Prostate gland (tissue), 2 donors: ENCODE measurements around the gene MCC.

Source experiments
- CTCF ChIP-seq, 4 experiments: fragments of 200-600 bp in 2 of 4; fragments of 450-650 bp in 2 of 4; sonication (generic) in 2 of 4; IDR thresholded peaks; 1 replicate in 3 of 4; 2 replicates in 1 of 4; pipeline ENCODE4 v1.5.1; 2016 to 2019; ENCODE audit warnings: antibody characterized with exemption in 4 of 4, mild to moderate bottlenecking in 2 of 4, moderate library complexity in 2 of 4
- POLR2A ChIP-seq: fragments of 450-650 bp; IDR thresholded peaks from one replicate; pipeline ENCODE4 v1.6.1; 2016; ENCODE audit warnings: antibody characterized with exemption, mild to moderate bottlenecking
- POLR2AphosphoS5 ChIP-seq: sonication (generic); formaldehyde crosslinking; IDR thresholded peaks from one replicate; pipeline ENCODE4 v1.6.1; 2017; ENCODE audit warnings: antibody characterized with exemption

DNA sequence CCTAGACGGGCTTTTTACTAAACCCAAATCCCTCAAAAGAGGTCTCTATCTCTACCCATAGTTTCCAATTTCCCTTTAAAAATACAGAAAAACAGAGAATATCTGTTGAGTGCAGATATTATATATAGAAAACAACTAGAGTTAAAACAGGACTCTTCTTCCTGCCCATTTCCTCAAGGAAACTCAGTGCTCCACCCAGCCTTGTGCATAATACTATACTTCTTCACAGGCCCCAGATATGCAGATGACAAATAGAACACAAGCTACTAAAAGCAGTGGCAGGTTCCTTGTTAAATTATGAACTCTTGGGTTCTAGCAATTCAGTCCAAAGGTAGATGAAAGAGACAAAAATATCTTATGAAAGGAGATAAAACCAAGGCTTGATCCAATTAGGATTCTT is 253.7 kb downstream of the MCC start:
- TF ChIP-seq CTCF (IDR thresholded peaks at IDR 0.05) (no peak), POLR2AphosphoS5 (no peak), POLR2A (no peak)
